HG02840 (cell line): ENCODE results near the gene S1PR5.
"Not testable (repeated sequence)": the region's sequence is repeated elsewhere in the genome, so short reads cannot be mapped to it uniquely, and the experiment has no call there.

ENCODE experiments used
- ATAC-seq: cut with Tn5 transposase; IDR thresholded peaks from one replicate; pipeline ENCODE4 v1.9.1; 2021; ENCODE audit warnings: mild to moderate bottlenecking, moderate library complexity, moderate number of reproducible peaks; ENCODE audit not compliant: unreplicated experiment, low FRiP score

Gene S1PR5, protein sequence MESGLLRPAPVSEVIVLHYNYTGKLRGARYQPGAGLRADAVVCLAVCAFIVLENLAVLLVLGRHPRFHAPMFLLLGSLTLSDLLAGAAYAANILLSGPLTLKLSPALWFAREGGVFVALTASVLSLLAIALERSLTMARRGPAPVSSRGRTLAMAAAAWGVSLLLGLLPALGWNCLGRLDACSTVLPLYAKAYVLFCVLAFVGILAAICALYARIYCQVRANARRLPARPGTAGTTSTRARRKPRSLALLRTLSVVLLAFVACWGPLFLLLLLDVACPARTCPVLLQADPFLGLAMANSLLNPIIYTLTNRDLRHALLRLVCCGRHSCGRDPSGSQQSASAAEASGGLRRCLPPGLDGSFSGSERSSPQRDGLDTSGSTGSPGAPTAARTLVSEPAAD

DNA sequence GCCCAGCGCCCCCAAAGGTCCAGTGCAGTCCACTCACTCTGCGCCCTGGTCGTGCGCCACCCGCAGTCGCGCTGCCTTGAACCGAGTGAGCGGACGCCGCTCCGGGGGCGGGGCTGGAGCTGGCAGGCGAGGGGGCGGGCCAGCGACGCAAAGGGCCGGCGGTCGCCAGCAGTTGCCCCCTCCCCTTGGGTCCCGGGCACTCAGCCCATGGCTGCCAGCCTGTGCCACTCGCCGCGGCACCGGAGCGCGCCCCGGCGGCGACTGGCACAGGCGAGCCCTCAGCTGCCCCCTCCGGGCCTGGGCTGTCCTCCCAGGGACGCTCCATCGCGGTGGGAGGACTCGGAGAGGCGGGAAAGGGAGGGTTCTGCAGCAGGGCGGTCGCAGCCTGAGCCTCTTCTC is at the start of gene S1PR5:
S1PR5 (minus strand) TSS at position 87 of the 399 bp plus-strand sequence. CDS start 2,436 bp downstream, outside the sequence.
- ATAC-seq = no peak

DNA sequence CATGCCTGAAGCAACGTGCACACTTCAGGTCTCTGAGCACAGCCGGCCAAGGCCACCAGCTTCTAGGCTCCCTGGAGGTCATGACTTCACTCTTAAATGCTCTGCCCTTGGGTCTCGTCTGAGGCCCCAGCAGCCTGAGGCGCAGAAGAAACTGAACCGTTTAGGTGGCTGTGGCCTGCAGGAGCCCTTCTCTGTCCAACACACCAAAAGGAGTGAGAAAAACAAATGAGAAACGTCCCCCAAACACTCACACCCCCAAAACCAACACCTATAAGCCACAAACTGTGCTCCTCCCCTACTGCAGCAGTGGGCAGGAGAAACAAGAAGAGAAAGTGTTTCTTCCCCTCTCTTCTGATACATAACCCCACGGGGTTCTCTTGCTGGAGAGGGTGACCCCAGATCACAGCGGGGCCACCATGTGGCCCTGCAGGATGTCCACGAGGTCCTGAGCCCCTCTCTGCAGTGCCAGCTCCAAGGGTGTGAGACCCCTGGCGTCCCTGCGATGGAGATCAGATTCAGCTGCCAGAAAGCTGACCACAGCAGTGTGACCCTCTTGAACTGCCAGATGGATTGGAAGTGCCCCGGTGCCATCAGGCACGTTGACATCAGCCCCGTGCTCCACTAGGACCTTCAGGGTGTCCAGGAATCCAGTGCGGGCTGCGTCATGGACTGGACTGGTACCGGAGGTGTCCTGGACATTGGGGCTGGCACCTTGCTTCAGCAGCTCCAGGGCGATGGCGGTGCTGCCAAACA is 49.6 kb upstream of the S1PR5 start:
- no peak for ATAC-seq

DNA sequence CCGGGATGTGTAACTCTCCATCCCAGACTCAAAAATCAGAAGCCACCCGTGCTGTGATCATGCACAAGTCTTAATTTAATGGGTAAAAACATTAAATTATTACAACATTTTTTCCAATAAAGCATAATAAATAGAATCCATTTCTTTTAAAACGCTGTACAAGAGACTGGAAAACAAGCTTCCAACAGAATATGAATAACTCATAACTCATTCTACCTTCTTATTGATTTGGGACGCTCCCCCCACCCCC is 49.1 kb upstream of the S1PR5 start:
- ATAC-seq = no peak

DNA sequence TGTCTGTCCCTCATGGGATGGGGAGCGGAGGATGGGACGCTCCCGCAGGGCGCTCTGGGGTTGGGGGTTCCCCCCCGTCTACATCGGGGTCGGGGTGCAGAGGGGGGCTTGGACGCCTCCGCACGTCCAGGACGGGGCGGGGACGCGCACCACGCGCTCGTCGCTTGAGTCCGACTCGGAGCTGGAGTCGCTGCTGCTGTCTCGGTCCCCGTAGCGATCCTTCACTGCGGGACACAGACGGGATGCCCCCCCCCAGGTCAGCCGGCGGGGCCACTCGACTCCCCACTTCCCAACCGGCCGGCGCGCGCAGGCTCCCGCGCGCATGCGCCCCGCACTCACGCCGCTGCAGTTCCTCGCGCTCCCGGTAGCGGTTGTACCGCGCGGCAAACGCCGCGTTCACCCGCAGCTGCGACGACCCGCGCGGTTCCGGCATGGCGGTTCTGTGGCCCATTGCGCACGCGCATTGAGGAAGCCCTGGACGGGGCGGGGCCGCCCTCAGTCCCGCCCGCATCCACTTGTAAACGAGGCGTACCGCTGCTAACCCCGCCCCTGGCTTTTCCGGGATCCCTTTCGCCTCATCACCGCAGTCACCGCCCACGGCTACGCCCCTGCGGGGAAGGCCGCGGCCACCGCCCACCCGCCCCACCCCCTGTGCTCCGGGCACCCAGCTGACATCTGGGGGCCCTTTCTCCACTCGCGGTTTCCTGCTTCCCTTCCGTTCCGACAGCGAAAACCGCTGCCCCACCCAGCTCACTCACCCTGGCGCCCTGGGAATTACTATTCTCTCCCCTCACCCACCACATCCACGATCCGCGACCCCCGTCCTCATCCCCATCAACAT is 48.5 kb upstream of the S1PR5 start, which contains the start of gene KRI1:
KRI1 (minus strand) TSS at position 444 of the 841 bp plus-strand sequence; CDS start at position 433, 11 bp downstream.
- peak; percentile 63 for ATAC-seq

DNA sequence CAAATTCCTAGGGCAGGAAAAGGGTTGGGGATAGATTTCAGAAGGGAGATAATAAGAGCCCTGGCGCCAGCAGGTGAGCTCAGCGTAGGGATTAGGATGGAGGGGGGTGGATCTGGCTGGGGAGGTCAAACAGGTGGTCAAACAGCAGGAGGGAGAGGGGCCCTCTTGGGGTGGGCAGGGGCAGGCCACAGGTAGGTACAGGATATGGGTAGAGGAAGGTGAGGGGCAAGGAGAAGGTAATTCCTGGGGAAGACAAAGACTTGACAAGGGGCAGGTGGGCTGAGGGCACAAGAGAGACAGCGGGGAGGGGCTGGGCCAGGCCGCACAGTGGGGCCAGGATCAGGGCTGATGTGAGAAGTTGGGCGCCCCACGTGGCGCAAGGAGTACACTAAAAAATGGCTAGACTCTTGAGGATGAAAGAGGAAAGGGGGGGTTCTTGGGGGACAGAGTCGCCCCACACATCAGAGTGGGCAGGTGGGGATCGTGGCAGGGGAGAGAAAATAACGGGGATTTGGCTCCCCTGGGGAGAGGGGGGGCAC is 47.9 kb upstream of the S1PR5 start:
- ATAC-seq = no peak

DNA sequence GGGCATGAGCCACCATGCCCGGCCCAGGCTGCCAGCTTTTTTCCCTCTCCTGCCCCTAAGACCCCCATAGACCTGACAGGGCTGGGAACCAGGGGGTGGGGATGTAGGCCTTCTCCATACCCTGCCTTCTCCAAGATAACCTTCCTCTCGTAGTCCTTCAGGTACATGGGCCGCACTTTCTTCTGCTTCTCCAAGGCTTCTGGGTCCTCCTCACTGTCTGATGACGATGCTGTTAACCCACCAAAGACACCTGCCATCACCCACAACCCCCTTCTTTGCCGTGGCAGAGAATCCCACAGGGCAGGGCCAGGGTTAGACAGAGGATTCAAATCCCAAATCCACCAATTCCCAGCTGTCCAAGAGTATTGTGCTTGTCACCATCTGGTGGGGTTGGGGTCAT is 45.4 kb upstream of the S1PR5 start:
- no peak for ATAC-seq

DNA sequence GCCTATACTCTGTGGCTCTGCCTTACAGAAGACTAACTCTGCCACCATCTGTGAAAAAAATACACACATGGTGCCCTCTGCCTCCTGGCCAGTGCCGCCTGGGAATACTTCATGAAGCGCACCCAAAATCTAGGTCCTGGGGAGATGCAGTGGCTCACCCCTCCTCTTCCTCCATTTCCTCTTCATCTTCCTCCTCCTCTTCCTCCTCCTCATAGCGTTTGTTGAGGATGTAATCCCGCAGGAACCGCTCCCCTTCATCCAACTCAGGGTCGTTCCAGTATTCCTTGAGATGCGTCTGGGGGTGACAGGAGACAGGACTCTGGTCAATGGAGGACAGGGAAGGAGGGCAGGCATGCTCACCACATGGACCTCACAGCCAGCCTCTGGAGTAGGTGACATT is 42.9 kb upstream of the S1PR5 start:
- no peak for ATAC-seq

DNA sequence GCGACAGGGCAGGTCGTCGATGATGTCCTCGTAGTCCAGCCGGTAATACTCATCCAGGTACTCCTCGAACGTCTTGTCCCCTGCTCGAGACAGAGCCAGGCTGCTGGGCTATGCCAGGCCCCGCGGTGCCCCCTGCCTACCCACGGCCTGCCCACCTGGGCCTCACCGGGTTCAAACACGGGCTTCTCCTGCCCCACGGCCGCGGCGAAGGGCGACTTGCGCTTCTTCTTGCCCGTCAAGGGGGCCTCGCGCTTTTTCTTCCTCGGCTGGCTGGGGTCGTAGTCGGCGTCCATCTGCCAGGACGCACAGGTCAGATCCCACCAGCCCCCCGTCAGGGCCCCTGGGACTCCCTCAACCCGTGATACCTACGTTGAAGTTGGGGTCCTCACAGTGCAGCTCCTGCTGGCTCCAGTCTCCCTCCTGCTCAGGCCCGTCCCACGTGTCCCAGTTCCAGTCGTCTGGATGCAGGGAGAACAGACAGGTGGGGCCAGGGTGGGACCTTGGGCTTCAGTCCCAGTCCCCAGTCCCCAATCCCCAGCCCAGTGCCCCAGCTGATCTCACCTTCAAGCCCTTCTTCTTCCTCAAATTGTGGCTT is 40.5 kb upstream of the S1PR5 start:
- ATAC-seq = no peak

DNA sequence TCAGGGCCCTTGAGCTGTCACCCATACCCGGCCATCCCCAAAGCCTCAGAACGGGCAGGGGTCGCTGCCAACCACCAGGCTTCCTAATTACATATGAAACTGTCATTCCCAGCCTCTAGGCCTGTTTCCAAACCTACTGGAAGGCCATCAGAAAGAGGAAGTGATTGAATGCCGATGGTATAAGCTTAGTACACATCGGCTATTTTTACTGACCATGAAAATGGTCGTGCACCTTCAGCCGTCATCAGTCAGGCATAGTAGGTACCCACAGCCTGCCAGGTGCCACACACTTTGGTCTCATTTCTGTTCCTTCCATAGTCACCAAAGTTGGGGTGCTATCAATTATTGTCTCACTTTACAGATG is 38.3 kb upstream of the S1PR5 start:
- no peak for ATAC-seq

DNA sequence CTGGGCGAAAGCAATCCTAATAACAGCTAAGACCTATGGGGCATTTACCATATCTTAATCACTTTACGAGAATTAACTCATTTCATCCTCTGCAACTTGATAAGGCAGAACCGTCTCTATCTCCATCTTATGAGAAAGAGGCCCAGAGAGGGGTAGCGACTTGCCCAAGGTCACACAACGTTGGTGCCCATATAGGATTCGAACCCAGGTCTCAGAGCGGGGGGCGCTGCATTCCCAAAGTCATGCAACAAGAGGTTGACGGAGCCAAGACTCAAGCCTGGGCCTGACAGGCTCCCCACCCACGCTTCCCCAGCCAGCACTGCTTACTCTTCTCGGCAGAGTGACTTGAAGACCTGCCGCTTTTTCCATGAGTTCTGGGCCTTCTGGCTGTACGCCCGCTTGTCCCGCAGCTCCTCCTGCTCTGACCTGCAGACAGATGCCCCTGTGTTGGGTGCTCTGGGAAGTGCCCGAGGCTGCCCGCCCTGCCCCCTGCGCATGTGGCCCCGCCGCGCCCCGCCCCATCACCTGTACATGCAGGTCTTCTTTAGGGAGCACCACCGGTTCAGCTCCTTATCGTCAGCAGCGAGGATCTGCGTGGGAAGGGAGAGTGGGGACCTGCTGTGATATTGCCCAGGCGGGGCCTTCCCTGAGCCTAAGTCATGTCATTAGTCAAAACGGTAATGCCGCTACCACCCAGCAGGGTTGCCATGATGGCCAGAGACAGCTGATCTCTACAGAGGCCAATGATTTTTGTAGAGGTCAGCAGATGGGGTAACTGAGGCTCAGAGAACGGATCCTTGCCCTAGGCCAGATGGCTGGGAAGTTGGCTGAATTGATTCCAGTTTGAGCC is 37.7 kb upstream of the S1PR5 start:
- ATAC-seq = no peak

DNA sequence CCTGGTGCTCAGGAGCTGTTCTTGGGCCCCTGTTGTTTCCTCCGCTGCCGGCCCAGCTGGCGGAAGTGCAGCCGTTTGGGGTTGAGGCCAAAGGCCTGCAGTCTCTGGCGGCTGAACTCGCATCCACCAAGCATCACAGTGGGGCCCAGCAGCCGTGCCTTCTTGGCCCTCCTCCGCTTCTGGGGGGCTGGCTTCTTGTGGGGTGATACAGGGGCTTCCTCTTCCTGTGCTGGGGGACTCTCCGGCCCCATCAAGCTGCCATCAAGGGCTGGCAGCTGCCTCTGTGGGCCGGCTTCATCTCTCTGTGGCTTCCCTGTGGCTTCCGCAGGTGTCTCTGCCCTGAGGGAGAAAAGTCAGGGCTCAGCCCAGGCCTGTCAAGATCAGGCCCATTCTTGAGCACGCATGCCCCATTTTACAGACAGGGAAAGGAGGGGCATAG is 36.7 kb upstream of the S1PR5 start:
- peak; percentile 55 for ATAC-seq

DNA sequence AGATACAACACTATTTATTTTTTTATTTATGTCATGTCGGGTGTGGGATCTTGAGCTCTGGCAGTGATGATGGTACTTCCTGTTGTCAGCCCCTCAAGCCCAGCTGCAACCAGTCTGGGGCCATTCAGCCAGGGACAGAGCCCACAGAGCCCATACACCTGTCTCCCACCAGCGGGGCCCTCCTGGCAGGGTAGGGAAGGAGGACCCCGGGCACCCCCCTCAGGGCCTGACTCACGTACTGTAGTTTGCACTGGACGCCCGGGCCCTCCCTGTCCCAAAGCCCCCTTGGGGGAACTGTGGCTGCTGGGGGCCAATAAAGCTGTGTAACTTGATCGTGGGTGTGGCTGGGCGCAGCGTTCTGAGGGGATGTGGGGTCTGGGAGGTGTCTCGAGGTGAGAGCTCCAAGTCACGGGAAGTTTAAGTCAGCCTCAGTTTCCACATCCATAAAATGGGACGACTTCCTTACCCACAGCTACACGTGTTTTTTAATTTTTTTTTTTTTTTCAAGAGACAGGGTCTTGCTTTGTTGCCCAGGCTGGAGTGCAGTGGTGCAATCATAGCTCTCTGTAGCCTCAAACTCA is 35.9 kb upstream of the S1PR5 start:
- no peak for ATAC-seq

DNA sequence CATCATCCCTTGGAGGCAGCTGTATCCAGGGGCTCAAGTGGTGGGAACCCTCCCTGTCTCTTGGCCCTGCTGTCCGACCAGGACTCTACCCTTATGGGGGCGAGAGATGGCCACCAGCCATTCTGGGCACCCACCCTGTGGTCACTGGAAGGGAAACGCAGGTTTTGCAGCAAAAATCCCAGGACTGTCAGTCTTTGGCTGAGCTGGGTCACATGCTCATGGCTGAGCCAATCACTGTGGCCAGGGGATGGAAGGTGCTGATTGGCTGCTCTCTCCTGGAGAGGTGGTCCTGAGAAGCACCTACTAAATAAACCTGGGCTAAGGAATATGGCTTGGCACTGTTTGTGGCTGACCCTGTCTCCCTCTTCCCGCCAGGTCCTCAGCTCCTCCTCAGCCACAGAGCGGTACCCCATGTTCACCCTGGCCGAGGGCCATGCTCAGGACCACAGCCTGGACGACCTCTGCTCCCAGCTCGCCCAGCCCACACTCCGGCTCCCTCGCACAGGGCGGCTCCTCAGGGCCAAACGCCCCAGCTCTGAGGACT is 35.3 kb upstream of the S1PR5 start:
- ATAC-seq = no peak

DNA sequence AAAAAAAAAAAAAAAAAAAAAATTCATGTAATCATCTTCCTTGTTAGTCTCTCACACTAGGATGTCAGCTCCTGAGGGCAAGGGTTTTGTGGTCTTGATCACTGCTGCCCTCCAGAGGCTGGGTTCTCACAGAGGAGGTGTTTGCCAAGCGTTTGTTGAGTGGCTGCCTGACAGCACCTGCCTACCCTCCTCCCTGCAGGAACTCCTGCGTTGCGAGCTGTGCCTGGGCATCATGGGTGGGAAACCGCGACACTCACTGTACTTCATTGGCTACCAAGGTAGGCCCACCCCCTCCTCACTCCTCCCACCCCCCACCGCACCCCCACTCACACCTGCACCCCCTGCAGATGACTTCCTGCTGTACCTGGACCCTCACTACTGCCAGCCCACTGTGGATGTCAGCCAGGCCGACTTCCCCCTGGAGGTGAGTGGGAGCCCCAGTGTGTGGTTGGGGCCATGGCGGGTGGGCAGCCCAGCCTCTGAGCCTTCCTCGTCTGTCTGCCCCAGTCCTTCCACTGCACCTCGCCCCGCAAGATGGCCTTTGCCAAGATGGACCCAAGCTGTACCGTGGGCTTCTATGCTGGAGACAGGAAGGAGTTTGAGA is 34.6 kb upstream of the S1PR5 start:
- ATAC-seq = no peak

DNA sequence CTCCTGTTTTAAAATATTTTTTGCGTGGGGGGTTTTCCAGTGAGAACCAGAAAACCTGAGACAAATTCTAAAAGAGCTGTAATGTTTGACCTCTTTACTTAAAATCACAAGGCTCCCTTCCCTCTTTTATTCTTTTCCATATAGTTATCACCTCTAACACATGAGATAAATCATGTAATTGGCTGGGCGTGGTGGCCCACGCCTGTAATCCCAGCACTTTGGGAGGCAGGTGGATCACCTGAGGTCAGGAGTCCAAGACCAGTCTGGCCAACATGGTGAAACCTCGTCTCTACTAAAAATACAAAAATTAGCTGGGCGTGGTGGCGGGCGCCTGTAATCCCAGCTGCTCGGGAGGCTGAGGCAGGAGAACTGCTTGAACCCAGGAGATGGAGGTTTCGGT is 33.8 kb upstream of the S1PR5 start:
- ATAC-seq = not testable (repeated sequence)

DNA sequence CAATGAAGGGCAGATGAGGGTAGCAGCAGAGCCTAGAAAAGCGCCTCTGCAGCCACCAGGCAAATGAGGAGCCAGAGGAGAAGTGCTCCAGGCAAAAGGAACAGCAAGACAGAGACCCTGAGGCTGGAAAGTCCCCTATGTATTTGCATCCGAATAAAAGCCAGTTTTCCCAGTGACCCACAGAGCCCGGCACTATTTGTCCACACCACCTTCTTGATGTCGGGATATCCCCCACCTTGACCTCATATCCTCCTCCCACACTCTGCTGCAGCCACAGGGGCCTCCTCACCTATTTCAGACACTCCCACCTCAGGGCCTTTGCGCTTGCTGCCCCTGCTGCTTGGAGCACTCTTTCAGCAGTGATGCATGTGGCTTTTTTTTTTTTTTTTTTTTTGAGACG is 33.1 kb upstream of the S1PR5 start:
- no peak for ATAC-seq

DNA sequence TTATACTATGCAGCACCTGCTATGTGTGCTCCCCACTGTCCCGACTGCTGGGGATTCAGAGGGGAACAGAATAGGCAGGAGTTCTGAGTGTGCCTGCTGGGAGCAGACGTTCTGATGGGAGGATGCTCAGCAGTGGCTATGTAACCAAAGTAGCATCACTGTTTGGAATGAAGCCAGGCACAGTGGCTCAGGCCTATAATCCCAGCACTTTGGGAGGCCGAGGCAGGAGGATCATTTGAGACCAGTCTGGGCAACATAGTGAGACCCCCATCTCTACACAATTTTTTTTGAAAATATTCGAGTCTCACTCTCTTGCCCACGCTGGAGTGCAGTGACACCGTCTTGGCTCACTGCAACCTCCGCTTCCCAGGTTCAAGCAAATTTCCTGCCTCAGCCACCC is 32.5 kb upstream of the S1PR5 start:
- no peak for ATAC-seq

DNA sequence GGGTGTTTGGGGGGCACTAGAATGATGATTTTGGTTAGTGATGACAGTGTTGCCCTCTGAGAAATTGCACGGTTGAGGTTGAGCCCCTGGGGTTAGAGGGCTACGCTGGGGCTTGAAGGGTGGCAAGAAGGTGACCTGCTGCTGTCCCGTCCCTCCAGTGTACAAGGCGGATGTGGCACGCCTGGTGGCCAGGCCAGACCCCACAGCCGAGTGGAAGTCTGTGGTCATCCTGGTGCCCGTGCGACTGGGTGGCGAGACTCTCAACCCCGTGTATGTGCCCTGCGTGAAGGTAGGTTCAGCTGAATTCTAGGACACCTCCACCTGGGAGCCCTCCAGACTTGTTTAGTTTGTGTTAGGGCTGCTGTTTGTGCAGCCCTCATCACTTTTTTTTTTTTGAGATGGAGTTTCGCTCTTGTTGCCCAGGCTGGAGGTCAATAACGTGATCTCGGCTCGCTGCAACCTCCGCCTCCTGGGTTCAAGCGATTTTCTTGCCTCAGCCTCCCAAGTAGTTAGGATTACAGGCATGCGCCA is 31.6 kb upstream of the S1PR5 start:
- no peak for ATAC-seq
